AG09319 (cell line): ENCODE data around the gene KMT2B.

Source experiments
- DNase-seq: peaks from one replicate; pipeline ENCODE4 v3.0.0-alpha.2; 2010; ENCODE audit warnings: low read depth; ENCODE audit errors: extremely low read depth
- CTCF ChIP-seq: IDR thresholded peaks from 2 replicates; pipeline ENCODE4 v1.5.1; 2011; ENCODE audit warnings: low read depth, mild to moderate bottlenecking, inconsistent platforms, low read length, moderate library complexity

The KMT2B gene

GRCh38 chr19:35777086-35777841 lies 59.5 kb downstream of the KMT2B start:
- TF ChIP-seq CTCF: no peak
- DNase-seq: no peak

GRCh38 chr19:35777961-35778360 lies 60.2 kb downstream of the KMT2B start:
- TF ChIP-seq CTCF: no peak
- DNase-seq: no peak

- TF ChIP-seq CTCF: no peak
- DNase-seq: no peak
Observed at GRCh38 chr19:35779033-35779432, 61.2 kb downstream of the KMT2B start.

GRCh38 chr19:35780058-35780457 lies 62.3 kb downstream of the KMT2B start:
- TF ChIP-seq CTCF: no peak
- DNase-seq: no peak

GRCh38 chr19:35780717-35781116 lies 62.9 kb downstream of the KMT2B start:
- DNase-seq: no peak
- no peak for TF ChIP-seq CTCF

GRCh38 chr19:35781650-35782049 lies 63.8 kb downstream of the KMT2B start:
- no peak for TF ChIP-seq CTCF
- no peak for DNase-seq

- no peak for TF ChIP-seq CTCF
- DNase-seq: no peak
Observed at GRCh38 chr19:35782589-35782988, 64.8 kb downstream of the KMT2B start.
